HepG2 (cell line): ENCODE data around the gene BICRAL. TPM values are rescaled to one million over a fixed set of nuclear protein-coding genes. Genes with fewer than 3 reads are reported as not detected.

Source experiments
- ATAC-seq: fragments of 200-7000 bp; cut with Tn5 transposase; 3 replicates; pipeline ENCODE4 v1.9.1; 2020; ENCODE audit warnings: mild to moderate bottlenecking, moderate library complexity
- BruUV-seq: library from RNA; stranded (reverse); fragments of 400-500 nt; replicated peaks from 2 replicates; lab custom pipeline; 2021; lab: Mats Ljungman, UMichigan
- CTCF ChIA-PET: fragments of 300-600 bp; formaldehyde crosslinking; extraction: SDS; loops from one replicate; lab custom pipeline; 2021; ENCODE audit warnings: low total read pairs, inconsistent platforms, low intra/inter-chr PET ratio; lab: Yijun Ruan, JAX
- POLR2A ChIA-PET: fragments of 350-600 bp; sonication (Branson Sonifier 250); formaldehyde crosslinking; loops from one replicate; lab custom pipeline; 2020; ENCODE audit warnings: antibody characterized with exemption, inconsistent platforms; lab: Yijun Ruan, JAX
- DNase-seq: peaks from one replicate; pipeline ENCODE4 v3.0.0-alpha.2; 2015; ENCODE audit warnings: low spot score
- FAIRE-seq: peaks from 3 replicates; lab custom pipeline; 2011; peaks lifted over from hg19 to GRCh38; lab: Jason Lieb, UNC
- H2AFZ ChIP-seq: one replicate; pipeline ENCODE4 v1.6.1; 2011; ENCODE audit warnings: low read length, inconsistent platforms
- H3K27ac ChIP-seq: fragments of 300-600 bp; 3 replicates; pipeline ENCODE4 v1.8.0; 2011; ENCODE audit warnings: mixed run types, mild to moderate bottlenecking, mixed read lengths, low read length, inconsistent platforms; ENCODE audit not compliant: insufficient read depth; ENCODE audit errors: extremely low read length
- H3K27me3 ChIP-seq, 2 experiments: fragments of 200-600 bp in 1 of 2; 2 replicates in 1 of 2; 3 replicates in 1 of 2; pipeline versions ENCODE4 v1.6.0 to v1.8.0; 2011; ENCODE audit warnings: low read length in 2 of 2, mild to moderate bottlenecking in 2 of 2, moderate library complexity in 2 of 2, inconsistent platforms in 1 of 2; ENCODE audit not compliant: insufficient read depth in 2 of 2, control insufficient read depth in 1 of 2
- H3K36me3 ChIP-seq, 2 experiments: fragments of 200-600 bp in 1 of 2; replicated peaks in 1 of 2; 2 replicates in 1 of 2; 3 replicates in 1 of 2; pipeline versions ENCODE4 v1.5.1 to v1.8.0; 2011; ENCODE audit warnings: low read length in 2 of 2, inconsistent platforms in 1 of 2; ENCODE audit not compliant: insufficient read depth in 2 of 2, control insufficient read depth in 1 of 2
- H3K4me1 ChIP-seq: 2 replicates; pipeline ENCODE4 v1.5.1; 2012; ENCODE audit warnings: low read length, inconsistent platforms; ENCODE audit not compliant: insufficient read depth
- H3K4me2 ChIP-seq: 2 replicates; pipeline ENCODE4 v1.6.0; 2011; ENCODE audit warnings: low read depth, low read length, inconsistent platforms
- H3K4me3 ChIP-seq, 3 experiments: fragments of 200-600 bp in 1 of 3; sonication (generic), shearing (Covaris generic) in 1 of 3; replicated peaks in 1 of 3; 2 replicates each; pipeline ENCODE4 v1.5.1; 2011 to 2016; ENCODE audit warnings: low read length in 3 of 3, inconsistent platforms in 2 of 3, low read depth in 2 of 3, mild to moderate bottlenecking in 2 of 3, control low read depth in 1 of 3, mixed read lengths in 1 of 3; ENCODE audit not compliant: insufficient read depth in 1 of 3
- H3K79me2 ChIP-seq: one replicate; pipeline ENCODE4 v1.6.1; 2011; ENCODE audit warnings: low read length, inconsistent platforms; ENCODE audit not compliant: insufficient read depth
- H3K9ac ChIP-seq: 2 replicates; pipeline ENCODE4 v1.6.0; 2011; ENCODE audit warnings: mild to moderate bottlenecking, low read depth, low read length, inconsistent platforms; ENCODE audit not compliant: insufficient read depth
- H3K9me3 ChIP-seq: 2 replicates; pipeline ENCODE4 v1.5.1; 2012; ENCODE audit warnings: mild to moderate bottlenecking, low read length
- H4K20me1 ChIP-seq: 2 replicates; pipeline ENCODE4 v1.6.0; 2011; ENCODE audit warnings: inconsistent platforms, mild to moderate bottlenecking, low read length, moderate library complexity; ENCODE audit not compliant: insufficient read depth
- ATRX ChIP-seq: sonication (generic); formaldehyde crosslinking; IDR thresholded peaks from 2 replicates; pipeline ENCODE4 v1.4.0; 2020; ENCODE audit warnings: missing genetic modification reagents, borderline replicate concordance
- EP300 ChIP-seq, 3 experiments: sonication (generic) in 1 of 3; formaldehyde crosslinking in 1 of 3; IDR thresholded peaks; 2 replicates each; pipeline versions ENCODE4 v1.5.1 to v1.6.1; 2011 to 2020; ENCODE audit warnings: low read depth in 2 of 3, low read length in 2 of 3, borderline replicate concordance in 1 of 3, improper control_type of control experiment in 1 of 3, mild to moderate bottlenecking in 1 of 3, missing genetic modification reagents in 1 of 3, moderate library complexity in 1 of 3
- FOXJ3 ChIP-seq: sonication (generic); formaldehyde crosslinking; IDR thresholded peaks from 2 replicates; pipeline ENCODE4 v1.4.0; 2020; ENCODE audit warnings: missing genetic modification reagents, mild to moderate bottlenecking, borderline replicate concordance
- HNRNPUL1 ChIP-seq: fragments of 200-400 bp; formaldehyde crosslinking; IDR thresholded peaks from 2 replicates; pipeline ENCODE4 v1.6.1; 2017; ENCODE audit warnings: low read depth, mild to moderate bottlenecking, low read length, moderate library complexity
- IKZF5 ChIP-seq: IDR thresholded peaks from 2 replicates; pipeline ENCODE4 v1.6.1; 2018; ENCODE audit warnings: missing genetic modification reagents, mild to moderate bottlenecking, missing compliant biosample characterization
- IRX3 ChIP-seq: sonication (generic); formaldehyde crosslinking; IDR thresholded peaks from 2 replicates; pipeline ENCODE4 v1.8.1; 2023; ENCODE audit warnings: mild to moderate bottlenecking, low read depth, missing genetic modification reagents, borderline replicate concordance
- KDM2A ChIP-seq: sonication (generic); formaldehyde crosslinking; IDR thresholded peaks from 2 replicates; pipeline ENCODE4 v1.4.0; 2020; ENCODE audit warnings: low read depth, missing genetic modification reagents, borderline replicate concordance
- LBX2 ChIP-seq: sonication (generic); formaldehyde crosslinking; IDR thresholded peaks from 2 replicates; pipeline ENCODE4 v1.5.0; 2020; ENCODE audit warnings: missing genetic modification reagents, mild to moderate bottlenecking, borderline replicate concordance
- MXI1 ChIP-seq: IDR thresholded peaks from 3 replicates; pipeline ENCODE4 v1.6.1; 2012; ENCODE audit warnings: low read depth, low read length, inconsistent platforms, borderline replicate concordance
- NR2F1 ChIP-seq, 2 experiments: fragments of 450-650 bp in 1 of 2; formaldehyde crosslinking in 1 of 2; IDR thresholded peaks; 2 replicates each; pipeline versions ENCODE4 v1.5.0 to v1.6.1; 2016 to 2020; ENCODE audit warnings: mild to moderate bottlenecking in 1 of 2, missing compliant biosample characterization in 1 of 2, missing genetic modification reagents in 1 of 2, moderate library complexity in 1 of 2
- NR3C1 ChIP-seq: sonication (generic); formaldehyde crosslinking; IDR thresholded peaks from 2 replicates; pipeline ENCODE4 v1.4.0; 2020; ENCODE audit warnings: missing genetic modification reagents
- POLR2A ChIP-seq, 2 experiments: IDR thresholded peaks; 2 replicates each; pipeline ENCODE4 v1.6.1; 2011; ENCODE audit warnings: low read depth in 2 of 2, low read length in 2 of 2, mild to moderate bottlenecking in 1 of 2, moderate library complexity in 1 of 2; ENCODE audit not compliant: insufficient read depth in 1 of 2
- RAD21 ChIP-seq: fragments of 450-650 bp; formaldehyde crosslinking; IDR thresholded peaks from 2 replicates; pipeline ENCODE4 v1.5.0; 2020; ENCODE audit warnings: mild to moderate bottlenecking
- SRSF4 ChIP-seq: fragments of 200-400 bp; formaldehyde crosslinking; IDR thresholded peaks from one replicate; pipeline ENCODE4 v1.6.1; 2018; ENCODE audit warnings: mild to moderate bottlenecking, low read depth, low read length, moderate library complexity; ENCODE audit not compliant: poor library complexity, severe bottlenecking
- STAG1 ChIP-seq: sonication (generic); formaldehyde crosslinking; IDR thresholded peaks from 2 replicates; pipeline ENCODE4 v1.4.0; 2020; ENCODE audit warnings: missing genetic modification reagents
- ZBTB26 ChIP-seq: IDR thresholded peaks from 2 replicates; pipeline ENCODE4 v1.6.1; 2016; ENCODE audit warnings: missing compliant biosample characterization, missing genetic modification reagents, borderline replicate concordance
- ZMAT5 ChIP-seq: sonication (generic); formaldehyde crosslinking; IDR thresholded peaks from 2 replicates; pipeline ENCODE4 v1.5.0; 2020; ENCODE audit warnings: mild to moderate bottlenecking, low read depth, missing genetic modification reagents, borderline replicate concordance
- ZNF605 ChIP-seq: sonication (generic); formaldehyde crosslinking; IDR thresholded peaks from 2 replicates; pipeline ENCODE4 v1.8.0; 2022; ENCODE audit warnings: mild to moderate bottlenecking, missing genetic modification reagents
- ZNF713 ChIP-seq: sonication (generic); formaldehyde crosslinking; IDR thresholded peaks from 2 replicates; pipeline ENCODE4 v1.4.0; 2020; ENCODE audit warnings: mild to moderate bottlenecking, missing genetic modification reagents
- in situ Hi-C: cut with HindIII; loops from 2 replicates; pipeline ENCODE4 v1.10.0; 2017; ENCODE audit warnings: low pct_unique_long_range_greater_than_20kb; ENCODE audit not compliant: extremely low pct_ligation_motif_present
- intact Hi-C: fragments of 100-400 bp; cut with micrococcal nuclease; formaldehyde crosslinking; loops from one replicate; pipeline ENCODE4 v1.10.0; 2022; ENCODE audit not compliant: unreplicated experiment
- polyA plus RNA-seq, 8 experiments: library from polyadenylated mRNA; depleted of rRNA in 3 of 8; stranded (reverse) in 7 of 8; unstranded in 1 of 8; fragments of >200 nt; fragmentation: Illumina TruSeq in 4 of 8; extraction: Trizol in 4 of 8; gene quantifications; 2 replicates each; pipeline versions ENCODE4 v1.2.1 to v1.2.3, GENCODE V29; 2011 to 2016; ENCODE audit warnings: low read depth in 4 of 8, missing spikeins in 1 of 8, mixed read lengths in 1 of 8; ENCODE audit not compliant: insufficient read depth in 1 of 8
- total RNA-seq, 5 experiments: library from RNA; depleted of rRNA; stranded (reverse); fragments of >200 nt; fragmentation: Illumina TruSeq; extraction: Trizol; gene quantifications; 2 replicates each; pipeline ENCODE4 v1.2.3, GENCODE V29; 2016; ENCODE audit warnings: low read depth in 1 of 5

Gene BICRAL
- total and polyA plus RNA-seq, 2 of the 13 experiments (the other 11 are each of a cell fraction or from before 2014, with no cell fraction given), result 5.0 to 13.5 TPM

- no TSS peak for BruUV-seq
- H3K79me2 ChIP-seq, result no peaks in the 10 kb centered on the region
- no peaks in the 10 kb centered on the region for H3K9me3 ChIP-seq
- no peak overlapping the region for H2AFZ ChIP-seq
- H3K4me2 ChIP-seq, result no peak overlapping the region
- ChIA-PET CTCF (no interaction called here), POLR2A (interaction anchor here (1.2 kb wide), 1 partner anchor 36 kb away, joined by 7 read pairs; the partner anchor contains the start of gene BICRAL)
- DNase-seq (no peak), FAIRE-seq (no peak), ATAC-seq (no peak)
- no peak overlapping the region for H3K27ac ChIP-seq
- intact Hi-C loops (no loop called here), in situ Hi-C loops (no loop called here)
- no peaks in the 10 kb centered on the region for H4K20me1 ChIP-seq
- peaks cover 9% of the 10 kb centered on the region for H3K4me1 ChIP-seq
- no peak overlapping the region for H3K4me3 ChIP-seq
- no peak overlapping the region for H3K9ac ChIP-seq
- H3K27me3 ChIP-seq, result no peaks in the 10 kb centered on the region
- TF ChIP-seq HNRNPUL1 (no peak), SRSF4 (no peak), ATRX (CRISPR knock-in tag) (no peak), STAG1 (no peak), IKZF5 (CRISPR knock-in tag) (no peak), EP300 (IDR thresholded peaks at IDR 0.05; ENCODE audit: low read depth in 2 of 2, low read length in 2 of 2) (no peak), EP300 (CRISPR knock-in tag; IDR thresholded peaks at IDR 0.05; ENCODE audit: borderline replicate concordance) (no peak), KDM2A (CRISPR knock-in tag) (no peak), FOXJ3 (CRISPR knock-in tag) (no peak), IRX3 (CRISPR knock-in tag) (no peak), ZNF713 (CRISPR knock-in tag) (no peak), ZMAT5 (CRISPR knock-in tag) (no peak), ZNF605 (no peak), LBX2 (CRISPR knock-in tag) (no peak), POLR2A (IDR thresholded peaks at IDR 0.05; ENCODE audit: insufficient read depth in 1 of 2, low read depth in 2 of 2, low read length in 2 of 2) (no peak), RAD21 (CRISPR knock-in tag) (no peak), MXI1 (no peak), ZBTB26 (no peak), NR3C1 (CRISPR knock-in tag) (no peak), NR2F1 (CRISPR knock-in tag; IDR thresholded peaks at IDR 0.05) (no peak)
- peaks cover 0 to 3% of the 10 kb centered on the region in 2 experiments; a peak in 3 of 5 replicates for H3K36me3 ChIP-seq
Observed at GRCh38 chr6:42817907-42818306, 36.1 kb downstream of the BICRAL start.
